Lung (tissue), 12 donors: ENCODE data around the gene CCDC134. TPM values are rescaled to one million over a fixed set of nuclear protein-coding genes. Genes with fewer than 3 reads are reported as not detected.

Experiments used
- ATAC-seq: fragments of 200-7000 bp; cut with Tn5 transposase; one replicate; pipeline ENCODE4 v1.9.1; 2020; ENCODE audit warnings: moderate number of reproducible peaks; ENCODE audit not compliant: insufficient read depth, low FRiP score
- DNase-seq, 3 donors: peaks; one replicate each; pipeline ENCODE4 v3.0.0-alpha.2; 2013 to 2017
- H3K27ac ChIP-seq, 2 donors: one replicate each; pipeline ENCODE4 v1.5.1; 2013; ENCODE audit warnings: mild to moderate bottlenecking in 2 of 2, moderate library complexity in 2 of 2, control low read depth in 1 of 2, inconsistent platforms in 1 of 2, low read depth in 1 of 2, low read length in 1 of 2
- H3K27me3 ChIP-seq, 3 donors: one replicate each; pipeline ENCODE4 v1.5.1; 2013; ENCODE audit warnings: low read length in 2 of 3; ENCODE audit not compliant: control insufficient read depth in 3 of 3, insufficient read depth in 3 of 3
- H3K36me3 ChIP-seq, 4 donors: one replicate each; pipeline ENCODE4 v1.5.1; 2013; ENCODE audit warnings: low read length in 4 of 4, mild to moderate bottlenecking in 1 of 4, moderate library complexity in 1 of 4; ENCODE audit not compliant: control insufficient read depth in 4 of 4, insufficient read depth in 4 of 4
- H3K4me1 ChIP-seq, 5 donors: one replicate each; pipeline ENCODE4 v1.5.1; 2013; ENCODE audit warnings: low read length in 5 of 5, mild to moderate bottlenecking in 2 of 5, moderate library complexity in 1 of 5; ENCODE audit not compliant: control insufficient read depth in 5 of 5, insufficient read depth in 5 of 5
- H3K4me3 ChIP-seq: one replicate; pipeline ENCODE4 v1.5.1; 2013; ENCODE audit warnings: mild to moderate bottlenecking, control low read depth, moderate library complexity
- H3K9ac ChIP-seq, 2 donors: one replicate each; pipeline ENCODE4 v1.5.1; 2013; ENCODE audit warnings: low read length in 2 of 2, control low read depth in 1 of 2; ENCODE audit not compliant: insufficient read depth in 1 of 2
- H3K9me3 ChIP-seq, 4 donors: one replicate each; pipeline ENCODE4 v1.5.1; 2013; ENCODE audit warnings: low read length in 3 of 4, mild to moderate bottlenecking in 1 of 4, moderate library complexity in 1 of 4; ENCODE audit not compliant: control insufficient read depth in 4 of 4, insufficient read depth in 3 of 4
- WGBS, 2 donors: extraction: QIAGEN DNeasy Blood & Tissue Kit; methylation state at CpG; one replicate each; pipeline ENCODE4 v1.1.7; 2013; 5-methylcytosine and 5-hydroxymethylcytosine counted together
- polyA plus RNA-seq, 2 donors: library from polyadenylated mRNA; stranded (reverse); fragments of 200-250 nt; gene quantifications; one replicate each; pipeline ENCODE4 v1.2.1, GENCODE V29; 2013
- total RNA-seq, 2 donors: library from RNA; depleted of rRNA in 1 of 2; stranded (reverse); fragments of >200 nt in 1 of 2; gene quantifications; one replicate each; pipeline ENCODE4 v1.2.1, GENCODE V29; 2014 to 2021
- TF ChIP-seq, protein P1 (sequence below): IDR thresholded peaks from 2 replicates; pipeline ENCODE4 v1.5.1; 2012; ENCODE audit warnings: mild to moderate bottlenecking; ENCODE audit errors: control extremely low read depth, extremely low read depth
- donor health status: control.
- donor health status: control.
- donor health status: Bipolar disorder and iron deficiency.
- donor health status: healthy.
- donor health status: DM: yes; HTN: yes; CAD: no.

CCDC134 gene
- total and polyA plus RNA-seq, 4 donors = 2.5 to 10.6 (median 7.0) TPM

DNA sequence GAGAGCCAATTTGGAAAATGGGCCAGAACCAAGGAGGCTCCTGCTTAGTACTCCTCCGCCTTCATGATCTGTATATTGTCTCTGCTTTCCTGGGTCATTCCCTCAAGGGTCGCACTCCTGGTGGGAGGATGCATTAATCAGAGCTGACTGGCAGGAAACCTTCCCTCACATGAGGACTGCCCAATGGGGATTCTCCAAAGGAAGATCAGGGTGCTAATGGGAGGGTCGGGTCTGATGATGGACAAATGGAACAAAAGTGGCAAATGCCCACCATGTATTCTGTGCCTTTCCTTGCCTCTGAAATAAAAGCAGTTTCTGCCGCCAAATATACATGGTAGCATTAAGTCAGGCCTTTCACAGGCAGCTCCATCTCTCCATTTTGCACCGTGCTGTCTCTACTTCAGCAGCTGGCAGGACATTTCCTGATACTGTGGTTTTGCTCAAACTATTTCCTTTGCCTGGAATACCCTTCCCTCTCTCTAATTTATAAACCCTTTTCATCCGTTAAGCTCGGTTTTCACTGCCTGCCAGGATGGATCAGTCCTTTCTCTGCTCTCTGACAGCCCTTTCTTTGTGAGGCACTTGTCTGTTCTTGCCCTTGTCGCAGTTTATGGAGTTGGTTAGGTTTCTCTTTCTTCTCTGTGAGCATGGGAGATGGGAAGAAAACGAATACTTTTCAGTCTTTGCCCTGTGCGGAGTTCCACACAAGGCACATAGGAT is 45.9 kb downstream of the CCDC134 start:
- WGBS, 2 donors = 60 to 61% methylated on average over 10 of the region's 10 CpGs
- DNase-seq = no peak
- Histone ChIP-seq H3K9me3 (no peaks in the 10 kb centered on the region), H3K4me1 (peaks cover 0 to 39% (median 14%) of the 10 kb centered on the region in 5 donors), H3K9ac (no peak overlapping the region), H3K27me3 (no peaks in the 10 kb centered on the region), H3K27ac (peak overlapping the region in 1 of 2 donors; percentile 68), H3K36me3 (peaks cover 2 to 5% (median 3%) of the 10 kb centered on the region in 4 donors), H3K4me3 (no peak overlapping the region)
- TF ChIP-seq, protein P1, sequence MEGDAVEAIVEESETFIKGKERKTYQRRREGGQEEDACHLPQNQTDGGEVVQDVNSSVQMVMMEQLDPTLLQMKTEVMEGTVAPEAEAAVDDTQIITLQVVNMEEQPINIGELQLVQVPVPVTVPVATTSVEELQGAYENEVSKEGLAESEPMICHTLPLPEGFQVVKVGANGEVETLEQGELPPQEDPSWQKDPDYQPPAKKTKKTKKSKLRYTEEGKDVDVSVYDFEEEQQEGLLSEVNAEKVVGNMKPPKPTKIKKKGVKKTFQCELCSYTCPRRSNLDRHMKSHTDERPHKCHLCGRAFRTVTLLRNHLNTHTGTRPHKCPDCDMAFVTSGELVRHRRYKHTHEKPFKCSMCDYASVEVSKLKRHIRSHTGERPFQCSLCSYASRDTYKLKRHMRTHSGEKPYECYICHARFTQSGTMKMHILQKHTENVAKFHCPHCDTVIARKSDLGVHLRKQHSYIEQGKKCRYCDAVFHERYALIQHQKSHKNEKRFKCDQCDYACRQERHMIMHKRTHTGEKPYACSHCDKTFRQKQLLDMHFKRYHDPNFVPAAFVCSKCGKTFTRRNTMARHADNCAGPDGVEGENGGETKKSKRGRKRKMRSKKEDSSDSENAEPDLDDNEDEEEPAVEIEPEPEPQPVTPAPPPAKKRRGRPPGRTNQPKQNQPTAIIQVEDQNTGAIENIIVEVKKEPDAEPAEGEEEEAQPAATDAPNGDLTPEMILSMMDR = no peak
- no peak for ATAC-seq

DNA sequence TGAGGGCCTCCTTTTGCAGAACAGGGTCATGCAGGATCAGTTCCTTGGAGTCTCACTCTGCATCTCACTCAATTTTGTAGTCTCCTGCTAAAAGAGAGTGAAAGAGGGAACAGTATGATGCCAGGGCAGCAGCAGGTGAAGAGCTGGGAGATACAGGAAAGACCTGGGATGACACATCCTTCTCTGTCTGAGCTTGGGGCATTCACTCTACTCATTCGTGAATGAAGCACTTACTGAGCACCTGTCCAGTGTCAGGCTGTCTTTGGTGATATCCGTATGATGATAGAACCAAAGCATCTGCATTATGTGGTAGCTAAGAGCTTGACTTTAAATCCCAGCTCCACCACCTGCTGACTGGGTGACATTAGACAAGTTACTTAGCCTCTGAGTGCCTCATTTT is 46.8 kb downstream of the CCDC134 start:
- H3K4me3 ChIP-seq = no peak overlapping the region
- ATAC-seq (no peak), DNase-seq (no peak)
- H3K27me3 ChIP-seq = no peaks in the 10 kb centered on the region
- H3K4me1 ChIP-seq = peaks cover 0 to 39% (median 14%) of the 10 kb centered on the region in 5 donors
- TF ChIP-seq, protein P1 = no peak
- H3K9ac ChIP-seq = no peak overlapping the region
- WGBS, 2 donors = 73 to 83% methylated on average over 2 of the region's 2 CpGs
- no peak overlapping the region for H3K27ac ChIP-seq
- H3K36me3 ChIP-seq = peaks cover 0 to 5% (median 3%) of the 10 kb centered on the region in 4 donors
- no peaks in the 10 kb centered on the region for H3K9me3 ChIP-seq

DNA sequence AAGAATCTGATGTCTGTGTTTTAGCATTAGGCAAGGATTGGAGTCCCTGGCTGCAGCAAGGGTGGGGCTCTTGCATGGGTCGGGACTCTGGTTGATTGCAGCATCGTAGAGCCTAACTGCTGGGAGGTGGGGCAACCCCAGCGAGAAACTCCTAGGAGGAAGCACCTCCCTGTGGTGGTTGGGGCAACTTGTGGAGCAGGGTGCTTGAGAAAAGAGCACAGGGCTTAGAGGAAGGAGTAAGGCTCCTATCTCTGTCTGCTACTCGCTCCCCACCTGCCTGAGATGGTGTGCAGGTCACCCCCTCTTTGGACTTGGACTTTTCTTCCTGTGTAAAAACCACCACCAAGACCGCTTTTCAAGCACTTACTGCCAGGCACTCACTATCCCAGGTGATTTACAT is 48.0 kb downstream of the CCDC134 start:
- H3K4me1 ChIP-seq = peaks cover 0 to 33% (median 11%) of the 10 kb centered on the region in 5 donors
- no peak for DNase-seq
- no peak overlapping the region for H3K27ac ChIP-seq
- H3K9me3 ChIP-seq = no peaks in the 10 kb centered on the region
- no peak overlapping the region for H3K9ac ChIP-seq
- no peaks in the 10 kb centered on the region for H3K27me3 ChIP-seq
- peak; percentile 76 for ATAC-seq
- TF ChIP-seq, protein P1 = no peak
- H3K4me3 ChIP-seq = no peak overlapping the region
- peaks cover 0 to 2% (median 0%) of the 10 kb centered on the region in 4 donors for H3K36me3 ChIP-seq
- WGBS, 2 donors = 28 to 38% methylated on average over 5 of the region's 5 CpGs

DNA sequence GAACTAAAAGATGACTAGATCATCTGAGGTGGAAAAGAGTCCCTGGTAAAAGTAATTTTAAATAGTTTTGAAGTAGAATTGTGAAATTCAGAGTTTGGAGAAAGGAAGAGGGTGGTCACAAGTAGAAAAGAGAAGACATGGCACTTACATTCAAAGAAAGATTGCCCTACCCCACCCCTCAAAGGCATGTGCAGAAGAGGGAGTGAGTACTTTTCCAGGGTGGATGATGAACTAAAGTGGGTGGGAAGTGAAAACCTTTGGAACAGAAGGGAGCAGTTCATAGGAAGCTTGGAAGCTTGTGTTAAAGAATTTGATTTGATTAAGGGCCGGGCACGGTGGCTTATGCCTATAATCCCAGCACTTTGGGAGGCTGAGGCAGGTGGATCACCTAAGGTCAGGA is 56.0 kb downstream of the CCDC134 start:
- Histone ChIP-seq H3K9me3 (no peaks in the 10 kb centered on the region), H3K27ac (no peak overlapping the region), H3K27me3 (no peaks in the 10 kb centered on the region), H3K4me3 (no peak overlapping the region), H3K36me3 (peaks cover 0 to 2% (median 0%) of the 10 kb centered on the region in 4 donors), H3K9ac (no peak overlapping the region), H3K4me1 (peaks cover 0 to 5% (median 0%) of the 10 kb centered on the region in 5 donors)
- DNase-seq (no peak), ATAC-seq (no peak)
- 80 to 95% methylated on average over 2 of the region's 2 CpGs for WGBS, 2 donors
- TF ChIP-seq, protein P1 = no peak
